Activated CD4-positive, alpha-beta memory T cell treated with anti-CD3 and anti-CD28 coated beads, Interleukin-2, amount 10 ng/mL, durations not matched to agents 7 days and 5 days (primary cell): Measurements from ENCODE around the gene TXNDC17. TPM values are rescaled to one million over a fixed set of nuclear protein-coding genes. Genes with fewer than 3 reads are reported as not detected.

Experiments used
- CTCF ChIA-PET: fragments of 350-600 bp; sonication (Branson Sonifier 250); formaldehyde crosslinking; loops from one replicate; lab custom pipeline; 2021; ENCODE audit warnings: antibody characterized with exemption, inconsistent platforms; lab: Charles Lee
- POLR2A ChIA-PET: fragments of 350-600 bp; sonication (Branson Sonifier 250); formaldehyde crosslinking; loops from one replicate; lab custom pipeline; 2021; ENCODE audit warnings: antibody characterized with exemption; lab: Charles Lee
- DNase-seq: peaks from one replicate; pipeline ENCODE4 v3.0.0-alpha.2; 2020
- H3K27ac Mint-ChIP-seq: one replicate; pipeline ENCODE4 v1.8.0; 2021; ENCODE audit warnings: mild to moderate bottlenecking, mixed read lengths
- H3K27me3 Mint-ChIP-seq: one replicate; pipeline ENCODE4 v1.8.0; 2021; ENCODE audit warnings: mixed read lengths
- H3K36me3 Mint-ChIP-seq: one replicate; pipeline ENCODE4 v1.8.0; 2021; ENCODE audit warnings: low read depth, mixed read lengths
- H3K4me1 Mint-ChIP-seq: one replicate; pipeline ENCODE4 v1.8.0; 2021; ENCODE audit warnings: mixed read lengths
- H3K4me3 Mint-ChIP-seq: one replicate; pipeline ENCODE4 v1.8.0; 2021; ENCODE audit warnings: mild to moderate bottlenecking, mixed read lengths
- H3K9me3 Mint-ChIP-seq: one replicate; pipeline ENCODE4 v1.8.0; 2021; ENCODE audit warnings: mixed read lengths
- total RNA-seq, 2 experiments: library from RNA; stranded (reverse); gene quantifications; one replicate each; pipeline ENCODE4 v1.2.3, GENCODE V29; 2021

Gene TXNDC17
- total RNA-seq, 2 experiments from 2014 or later: 70.6 to 71.1 TPM

GRCh38 chr17:6639014-6639585 is 1.8 kb upstream of the TXNDC17 start:
- peaks cover 32% of the 10 kb centered on the region for H3K36me3 Mint-ChIP-seq
- peak overlapping the region; percentile 42 for H3K27ac Mint-ChIP-seq
- peaks cover 47% of the 10 kb centered on the region for H3K4me1 Mint-ChIP-seq
- H3K9me3 Mint-ChIP-seq: no peaks in the 10 kb centered on the region
- DNase-seq: no peak
- ChIA-PET CTCF (interaction anchor here (1.2 to 1.5 kb wide), 3 partner anchors 27 to 169 kb away, joined by 3 to 6 read pairs (median 4); no protein-coding TSS in a partner anchor), POLR2A (interaction anchor here (0.9 to 4.4 kb wide), 6 partner anchors 11 to 1048 kb away, joined by 3 to 71 read pairs (median 8); partner anchors contain the start of genes C17orf100, MED31, RNASEK and TP53)
- H3K27me3 Mint-ChIP-seq: no peaks in the 10 kb centered on the region
- peak overlapping the region; percentile 88 for H3K4me3 Mint-ChIP-seq

- CTCF ChIA-PET: interaction anchor here (0.7 to 1.4 kb wide), 4 partner anchors 11 to 169 kb away, joined by 3 to 4 read pairs (median 3); partner anchors contain the start of gene XAF1
- no peaks in the 10 kb centered on the region for H3K9me3 Mint-ChIP-seq
- peak overlapping the region; percentile 88 for H3K4me3 Mint-ChIP-seq
- DNase-seq: peak; percentile 41
- peak overlapping the region; percentile 53 for H3K27ac Mint-ChIP-seq
- POLR2A ChIA-PET: interaction anchor here (0.9 to 4.4 kb wide), 7 partner anchors 10 to 1047 kb away, joined by 3 to 71 read pairs (median 3); partner anchors contain the start of genes C17orf100, MED31, PIMREG and RNASEK
- no peaks in the 10 kb centered on the region for H3K27me3 Mint-ChIP-seq
- peaks cover 55% of the 10 kb centered on the region for H3K4me1 Mint-ChIP-seq
- H3K36me3 Mint-ChIP-seq: peaks cover 33% of the 10 kb centered on the region
These were observed 999 bp upstream of the TXNDC17 start for GRCh38 chr17:6639586-6640535.

GRCh38 chr17:6641247-6641863 is 495 bp downstream of the TXNDC17 start:
- Mint-ChIP-seq H3K36me3 (peaks cover 36% of the 10 kb centered on the region), H3K4me1 (peaks cover 58% of the 10 kb centered on the region), H3K27me3 (no peaks in the 10 kb centered on the region), H3K4me3 (peak overlapping the region; percentile 88), H3K27ac (peak overlapping the region; percentile 90), H3K9me3 (no peaks in the 10 kb centered on the region)
- POLR2A ChIA-PET: interaction anchor here (1.2 to 4.4 kb wide), 6 partner anchors 9 to 1222 kb away, joined by 3 to 71 read pairs (median 10); partner anchors contain the start of genes C17orf100, MED31, NUP88 and XAF1
- no peak for DNase-seq
- CTCF ChIA-PET: interaction anchor here (2.2 kb wide), 1 partner anchor 9 kb away, joined by 17 read pairs; the partner anchor contains the start of genes C17orf100 and MED31

- H3K4me1 Mint-ChIP-seq: peaks cover 67% of the 10 kb centered on the region
- H3K27me3 Mint-ChIP-seq: no peaks in the 10 kb centered on the region
- H3K9me3 Mint-ChIP-seq: no peaks in the 10 kb centered on the region
- DNase-seq: no peak
- ChIA-PET POLR2A (interaction anchor here (0.9 to 4.4 kb wide), 3 partner anchors 7 to 198 kb away, joined by 3 to 71 read pairs (median 4); partner anchors contain the start of genes C17orf100, MED31 and PIMREG), CTCF (interaction anchor here (2.2 kb wide), 1 partner anchor 8 kb away, joined by 17 read pairs; the partner anchor contains the start of genes C17orf100 and MED31)
- H3K4me3 Mint-ChIP-seq: peak overlapping the region; percentile 88
- H3K27ac Mint-ChIP-seq: peak overlapping the region; percentile 67
- peaks cover 46% of the 10 kb centered on the region for H3K36me3 Mint-ChIP-seq
These were observed 1.7 kb downstream of the TXNDC17 start for GRCh38 chr17:6642592-6642991.

GRCh38 chr17:6643451-6644125 is 2.7 kb downstream of the TXNDC17 start:
- Mint-ChIP-seq H3K36me3 (peaks cover 56% of the 10 kb centered on the region), H3K27ac (peak overlapping the region; percentile 42), H3K9me3 (no peaks in the 10 kb centered on the region), H3K4me3 (no peak overlapping the region), H3K27me3 (no peaks in the 10 kb centered on the region), H3K4me1 (peaks cover 68% of the 10 kb centered on the region)
- ChIA-PET CTCF (interaction anchor here (0.7 to 0.8 kb wide), 2 partner anchors 14 to 171 kb away, joined by 3 read pairs; no protein-coding TSS in a partner anchor), POLR2A (interaction anchor here (1.6 kb wide), 2 partner anchors 24 to 199 kb away, joined by 4 read pairs; partner anchors contain the start of gene PIMREG)
- no peak for DNase-seq

GRCh38 chr17:6648181-6648580 is 7.3 kb downstream of the TXNDC17 start:
- Mint-ChIP-seq H3K9me3 (no peaks in the 10 kb centered on the region), H3K4me3 (no peak overlapping the region), H3K36me3 (peaks cover 56% of the 10 kb centered on the region), H3K4me1 (peaks cover 67% of the 10 kb centered on the region), H3K27me3 (no peaks in the 10 kb centered on the region), H3K27ac (peak overlapping the region; percentile 37)
- ChIA-PET POLR2A (interaction anchor here (4.5 kb wide), 1 partner anchor 8 kb away, joined by 71 read pairs; the partner anchor contains the start of genes KIAA0753 and TXNDC17), CTCF (interaction anchor here (0.6 to 1.4 kb wide), 4 partner anchors 122 to 177 kb away, joined by 3 to 18 read pairs (median 6); no protein-coding TSS in a partner anchor)
- DNase-seq: no peak

- H3K27me3 Mint-ChIP-seq: no peaks in the 10 kb centered on the region
- peak; percentile 96 for DNase-seq
- peak within 1 kb of the TSS; percentile 91 for H3K4me3 Mint-ChIP-seq
- CTCF ChIA-PET: interaction anchor here (0.8 to 2.4 kb wide), 5 partner anchors 10 to 353 kb away, joined by 3 to 17 read pairs (median 3); partner anchors contain the start of genes KIAA0753 and TXNDC17
- peak within 1 kb of the TSS; percentile 95 for H3K27ac Mint-ChIP-seq
- peaks cover 42% of the 10 kb centered on the region for H3K36me3 Mint-ChIP-seq
- H3K9me3 Mint-ChIP-seq: no peaks in the 10 kb centered on the region
- POLR2A ChIA-PET: interaction anchor here (1.2 to 4.5 kb wide), 3 partner anchors 10 to 363 kb away, joined by 3 to 71 read pairs (median 5); partner anchors contain the start of genes KIAA0753 and TXNDC17
- H3K4me1 Mint-ChIP-seq: peaks cover 65% of the 10 kb centered on the region
These were observed 10.6 kb downstream of the TXNDC17 start, which contains the start of the genes C17orf100 and MED31 for GRCh38 chr17:6651354-6651918. C17orf100 (plus strand) TSS chr17:6651762; CDS start chr17:6651914, 152 bp downstream. MED31 (minus strand) TSS chr17:6651605; CDS start chr17:6651528, 77 bp downstream.

- Mint-ChIP-seq H3K27ac (peak overlapping the region; percentile 14), H3K36me3 (peaks cover 37% of the 10 kb centered on the region), H3K9me3 (no peaks in the 10 kb centered on the region), H3K27me3 (no peaks in the 10 kb centered on the region), H3K4me3 (peak overlapping the region; percentile 91), H3K4me1 (peaks cover 61% of the 10 kb centered on the region)
- peak; percentile 39 for DNase-seq
- CTCF ChIA-PET: interaction anchor here (1.0 to 2.4 kb wide), 4 partner anchors 9 to 352 kb away, joined by 3 to 17 read pairs (median 8); partner anchors contain the start of gene TXNDC17
- POLR2A ChIA-PET: interaction anchor here (1.2 to 4.5 kb wide), 3 partner anchors 9 to 363 kb away, joined by 3 to 71 read pairs (median 5); partner anchors contain the start of genes KIAA0753 and TXNDC17
These were observed 11.1 kb downstream of the TXNDC17 start for GRCh38 chr17:6651919-6652452.

- no peaks in the 10 kb centered on the region for H3K9me3 Mint-ChIP-seq
- CTCF ChIA-PET: no interaction called here
- no peak overlapping the region for H3K4me3 Mint-ChIP-seq
- peaks cover 18% of the 10 kb centered on the region for H3K36me3 Mint-ChIP-seq
- DNase-seq: no peak
- H3K27me3 Mint-ChIP-seq: no peaks in the 10 kb centered on the region
- H3K4me1 Mint-ChIP-seq: peaks cover 52% of the 10 kb centered on the region
- no peak overlapping the region for H3K27ac Mint-ChIP-seq
- POLR2A ChIA-PET: no interaction called here
These were observed 14.2 kb downstream of the TXNDC17 start for GRCh38 chr17:6654841-6655731.
